SK-N-SH treated with all-trans-retinoic acid at 6 μM for 48 hours (cell line): ENCODE measurements around the gene TTLL4.

Source experiments
- CREB5 ChIP-seq: fragments of 250-450 bp; sonication (Bioruptor Pico); IDR thresholded peaks from 2 replicates; pipeline ENCODE4 v1.5.1; 2020; ENCODE audit warnings: low read depth, mild to moderate bottlenecking, moderate library complexity
- RARB ChIP-seq: fragments of 250-450 bp; sonication (Bioruptor Pico); IDR thresholded peaks from 2 replicates; pipeline ENCODE4 v1.8.0; 2021; ENCODE audit warnings: mild to moderate bottlenecking, moderate library complexity
- TSHZ2 ChIP-seq: fragments of 250-450 bp; sonication (Bioruptor Pico); IDR thresholded peaks from 2 replicates; pipeline ENCODE4 v1.5.0; 2020; ENCODE audit warnings: mild to moderate bottlenecking, moderate library complexity
- ZFP3 ChIP-seq: fragments of 250-450 bp; sonication (Bioruptor Pico); IDR thresholded peaks from 2 replicates; pipeline ENCODE4 v1.5.0; 2020; ENCODE audit warnings: mild to moderate bottlenecking, moderate library complexity

GRCh38 chr2:218711550-218711929 is 905 bp downstream of the TTLL4 start:
- TF ChIP-seq CREB5 (no peak), RARB (CRISPR knock-in tag) (no peak), ZFP3 (CRISPR knock-in tag) (no peak), TSHZ2 (CRISPR knock-in tag) (no peak)
